VCaP (cell line): ENCODE measurements around the gene BPGM.

Experiments used
- H3K27ac ChIP-seq: fragments of 450-650 bp; 2 replicates; pipeline ENCODE4 v1.5.1; 2017
- CTCF ChIP-seq: fragments of 450-650 bp; conservative IDR thresholded peaks from 2 replicates; pipeline ENCODE4 v1.5.1; 2017; ENCODE audit warnings: mild to moderate bottlenecking, moderate library complexity

Gene BPGM

GRCh38 chr7:134705716-134706115, 59.1 kb downstream of the BPGM start:
- no peak overlapping the region for H3K27ac ChIP-seq
- no peak for TF ChIP-seq CTCF

- no peak for TF ChIP-seq CTCF
- no peak overlapping the region for H3K27ac ChIP-seq
Measured at GRCh38 chr7:134706468-134706867, 59.8 kb downstream of the BPGM start.

GRCh38 chr7:134707663-134708378, 61.2 kb downstream of the BPGM start:
- no peak overlapping the region for H3K27ac ChIP-seq
- TF ChIP-seq CTCF = no peak

GRCh38 chr7:134708692-134709091, 62.0 kb downstream of the BPGM start:
- no peak for TF ChIP-seq CTCF
- no peak overlapping the region for H3K27ac ChIP-seq

- H3K27ac ChIP-seq = no peak overlapping the region
- no peak for TF ChIP-seq CTCF
Measured at GRCh38 chr7:134709197-134709596, 62.5 kb downstream of the BPGM start.

GRCh38 chr7:134710511-134710853, 63.8 kb downstream of the BPGM start:
- no peak for TF ChIP-seq CTCF

GRCh38 chr7:134710854-134711624, 64.4 kb downstream of the BPGM start:
- H3K27ac ChIP-seq = no peak overlapping the region
- TF ChIP-seq CTCF = no peak

More at GRCh38 chr7:134710511-134710853, 63.8 kb downstream of the BPGM start:
- no peak overlapping the region for H3K27ac ChIP-seq
